Uterus (tissue), 2 donors: ENCODE data around the gene UACA.

Experiments
- POLR2A ChIP-seq, 2 donors: fragments of 450-650 bp; IDR thresholded peaks; one replicate each; pipeline ENCODE4 v1.6.1; 2016; ENCODE audit warnings: antibody characterized with exemption in 2 of 2, mild to moderate bottlenecking in 1 of 2, moderate library complexity in 1 of 2
- TF ChIP-seq, protein P1 (sequence below), 4 experiments: fragments of 200-600 bp in 2 of 4; fragments of 450-650 bp in 2 of 4; sonication (generic) in 2 of 4; IDR thresholded peaks; one replicate each; pipeline ENCODE4 v1.5.1; 2016 to 2019; ENCODE audit warnings: antibody characterized with exemption in 4 of 4, mild to moderate bottlenecking in 2 of 4, moderate library complexity in 1 of 4

DNA sequence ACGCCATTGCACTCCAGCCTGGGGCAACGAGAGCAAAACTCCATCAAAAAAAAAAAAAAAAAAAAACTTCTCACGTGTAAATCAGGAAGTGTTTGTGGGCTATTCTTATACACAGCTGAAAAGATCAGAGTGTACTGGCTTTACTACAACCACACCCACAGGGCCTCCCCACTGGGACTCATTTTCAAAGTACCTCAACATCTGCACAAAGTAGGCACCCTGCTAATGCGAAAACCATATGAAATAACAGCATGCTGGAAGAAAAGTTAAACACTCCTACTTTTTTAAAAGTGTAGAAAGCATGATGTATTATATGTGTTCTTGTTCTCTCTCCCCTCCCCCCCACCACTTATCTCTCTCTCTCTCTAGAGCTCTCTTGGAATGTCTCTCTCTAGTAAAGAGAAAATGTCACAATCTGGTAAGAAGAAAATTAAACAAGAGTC is 11.1 kb downstream of the UACA start:
- TF ChIP-seq POLR2A (IDR thresholded peaks at IDR 0.05), result no peak
- TF ChIP-seq, protein P1, sequence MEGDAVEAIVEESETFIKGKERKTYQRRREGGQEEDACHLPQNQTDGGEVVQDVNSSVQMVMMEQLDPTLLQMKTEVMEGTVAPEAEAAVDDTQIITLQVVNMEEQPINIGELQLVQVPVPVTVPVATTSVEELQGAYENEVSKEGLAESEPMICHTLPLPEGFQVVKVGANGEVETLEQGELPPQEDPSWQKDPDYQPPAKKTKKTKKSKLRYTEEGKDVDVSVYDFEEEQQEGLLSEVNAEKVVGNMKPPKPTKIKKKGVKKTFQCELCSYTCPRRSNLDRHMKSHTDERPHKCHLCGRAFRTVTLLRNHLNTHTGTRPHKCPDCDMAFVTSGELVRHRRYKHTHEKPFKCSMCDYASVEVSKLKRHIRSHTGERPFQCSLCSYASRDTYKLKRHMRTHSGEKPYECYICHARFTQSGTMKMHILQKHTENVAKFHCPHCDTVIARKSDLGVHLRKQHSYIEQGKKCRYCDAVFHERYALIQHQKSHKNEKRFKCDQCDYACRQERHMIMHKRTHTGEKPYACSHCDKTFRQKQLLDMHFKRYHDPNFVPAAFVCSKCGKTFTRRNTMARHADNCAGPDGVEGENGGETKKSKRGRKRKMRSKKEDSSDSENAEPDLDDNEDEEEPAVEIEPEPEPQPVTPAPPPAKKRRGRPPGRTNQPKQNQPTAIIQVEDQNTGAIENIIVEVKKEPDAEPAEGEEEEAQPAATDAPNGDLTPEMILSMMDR (IDR thresholded peaks at IDR 0.05), result no peak
